ENCODE data around the gene TMEM72. TPM values are rescaled to one million over a fixed set of nuclear protein-coding genes. Genes with fewer than 3 reads are reported as not detected.

TMEM72 gene
- total and polyA plus RNA-seq, 2 experiments from 2014 or later, result not detected

GRCh38 chr10:44973323-44974081, 62.4 kb downstream of the TMEM72 start (continued):
- TF ChIP-seq POLR2AphosphoS5 (IDR thresholded peaks at IDR 0.05; ENCODE audit: low read depth), result no peak
- TF ChIP-seq EZH2phosphoT487 (IDR thresholded peaks at IDR 0.05; ENCODE audit: unreplicated experiment), result no peak
- TF ChIP-seq ZNF331 (CRISPR knock-in tag; IDR thresholded peaks at IDR 0.05; ENCODE audit: low read depth), result no peak
- TF ChIP-seq NANOG (IDR thresholded peaks at IDR 0.05; ENCODE audit: borderline replicate concordance), result no peak
- no peak for TF ChIP-seq JUNB (IDR thresholded peaks at IDR 0.05; ENCODE audit: unreplicated experiment)
- no peak for TF ChIP-seq EZH2 (IDR thresholded peaks at IDR 0.05; ENCODE audit: low read depth, unreplicated experiment)

GRCh38 chr10:44974082-44974627, 63.0 kb downstream of the TMEM72 start:
- H3K27ac Mint-ChIP-seq, result no peak overlapping the region
- H3K27me3 ChIP-seq (ENCODE audit: insufficient read depth), result no peaks in the 10 kb centered on the region
- peaks cover 19% of the 10 kb centered on the region for H3K36me3 Mint-ChIP-seq (ENCODE audit: low read depth)
- H3K79me2 ChIP-seq (replicated peaks; ENCODE audit: insufficient read depth), result no peaks in the 10 kb centered on the region
- peak overlapping the region; percentile 70 for H3K4me3 ChIP-seq
- H3K27ac ChIP-seq (ENCODE audit: low read depth), result no peak overlapping the region; the same call in 1 of the 2 replicates
- H3K36me3 ChIP-seq (ENCODE audit: insufficient read depth), result no peaks in the 10 kb centered on the region
- no peak for DNase-seq (ENCODE audit: low spot score)
- no peak for ATAC-seq
- H3K27me3 Mint-ChIP-seq (ENCODE audit: insufficient read depth, low read depth, poor library complexity), result peaks cover 14% of the 10 kb centered on the region
- H4K20me1 ChIP-seq (replicated peaks; ENCODE audit: insufficient read depth), result no peaks in the 10 kb centered on the region
- no peaks in the 10 kb centered on the region for H3F3A ChIP-seq (replicated peaks; ENCODE audit: low read depth)
- peaks cover 39% of the 10 kb centered on the region for H3K4me1 ChIP-seq (ENCODE audit: insufficient read depth)
- H3K4me3 Mint-ChIP-seq, result peak overlapping the region; percentile 65; the same call in 2 of the 3 replicates
- H3K9me2 ChIP-seq (ENCODE audit: insufficient read depth), result no peaks in the 10 kb centered on the region
- H3K9me3 Mint-ChIP-seq, result no peaks in the 10 kb centered on the region
- H3K4me2 ChIP-seq, result peak overlapping the region; percentile 93
- no peak overlapping the region for H2AFZ ChIP-seq
- peaks cover 45% of the 10 kb centered on the region for H3K4me1 Mint-ChIP-seq
- TF ChIP-seq NANOG (IDR thresholded peaks at IDR 0.05; ENCODE audit: borderline replicate concordance) (no peak), JUNB (IDR thresholded peaks at IDR 0.05; ENCODE audit: unreplicated experiment) (no peak), ZNF114 (CRISPR knock-in tag; IDR thresholded peaks at IDR 0.05) (no peak), ETS1 (IDR thresholded peaks at IDR 0.05) (no peak), ZNF462 (CRISPR knock-in tag; IDR thresholded peaks at IDR 0.05) (no peak), CREB1 (CRISPR knock-in tag; IDR thresholded peaks at IDR 0.05; ENCODE audit: low read depth) (no peak), POLR2AphosphoS5 (IDR thresholded peaks at IDR 0.05; ENCODE audit: low read depth) (no peak), EZH2phosphoT487 (IDR thresholded peaks at IDR 0.05; ENCODE audit: unreplicated experiment) (no peak), CTCF (conservative IDR thresholded peaks at IDR 0.05; ENCODE audit: low read depth in 2 of 2) (no peak), EZH2 (IDR thresholded peaks at IDR 0.05; ENCODE audit: low read depth, unreplicated experiment) (no peak), ZNF331 (CRISPR knock-in tag; IDR thresholded peaks at IDR 0.05; ENCODE audit: low read depth) (no peak)

Measured in GM23338 (cell line).